RPMI8226 (cell line): ENCODE results near the gene RNF130.
"Not testable (repeated sequence)": the region's sequence is repeated elsewhere in the genome, so short reads cannot be mapped to it uniquely, and the experiment has no call there.

ENCODE experiments used
- DNase-seq: peaks from one replicate; pipeline ENCODE4 v3.0.0-alpha.2; 2015

Gene RNF130

DNA sequence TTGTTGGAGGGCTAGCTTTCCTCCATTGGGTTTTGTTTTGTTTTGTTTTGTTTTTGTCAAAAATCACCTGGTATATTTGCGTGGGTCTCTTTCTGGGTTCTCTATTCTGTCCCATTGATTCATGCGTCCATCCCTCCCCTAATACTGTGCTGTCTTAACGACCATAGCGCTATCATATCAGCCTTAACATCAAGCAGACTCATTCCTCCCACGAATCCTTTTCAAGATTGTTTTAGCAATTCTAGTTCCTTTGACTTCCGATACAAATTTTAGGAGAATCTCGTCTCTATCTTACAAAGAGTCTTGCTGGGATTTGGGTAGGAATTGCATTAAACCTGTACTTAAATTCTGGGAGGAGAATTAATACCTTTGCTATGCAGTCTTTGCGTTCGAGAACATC lies 31.1 kb upstream of the RNF130 start:
- DNase-seq: no peak

GRCh38 chr5:180101451-180102105 lies 30.0 kb upstream of the RNF130 start:
- no peak for DNase-seq

DNA sequence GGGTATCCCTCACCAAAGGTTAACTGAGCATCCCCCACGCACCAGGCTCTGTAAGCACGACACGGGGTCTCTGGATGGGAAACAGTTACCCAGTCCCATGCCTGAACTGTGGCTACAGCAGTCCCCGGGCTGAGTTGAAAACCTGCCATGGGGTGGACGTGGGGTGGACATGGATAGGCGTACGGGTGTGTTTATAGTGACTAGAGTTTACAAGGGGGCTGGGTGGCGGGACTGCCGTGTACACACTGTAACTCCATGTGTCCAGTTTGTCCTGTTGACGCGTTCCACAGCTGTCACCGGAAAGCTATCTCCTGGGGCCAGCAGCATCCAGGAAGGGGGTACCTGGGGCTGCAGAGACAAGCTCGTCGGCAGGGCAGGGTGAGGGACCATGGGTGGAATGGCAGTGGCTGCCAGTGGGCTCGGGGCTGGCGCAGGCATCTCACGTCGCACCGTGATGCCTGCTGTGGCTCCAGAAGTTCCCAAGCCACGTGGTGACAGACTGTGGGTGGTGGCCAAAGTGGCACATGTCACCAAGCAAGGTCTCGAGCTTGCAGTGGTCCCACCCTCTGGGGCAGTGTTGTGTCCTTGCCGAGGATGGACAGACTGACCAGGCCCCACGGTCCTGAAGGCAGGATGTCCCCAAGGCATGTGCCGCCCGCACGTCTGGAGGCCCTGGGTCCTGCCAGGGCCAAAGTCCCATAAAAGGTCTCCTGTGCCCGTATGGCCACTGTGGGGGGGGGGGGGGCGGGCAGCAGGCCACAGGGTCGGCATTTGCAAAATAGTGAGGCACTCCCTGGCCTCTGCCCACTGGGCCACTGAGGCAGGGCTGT lies 29.3 kb upstream of the RNF130 start:
- no peak for DNase-seq

GRCh38 chr5:180099733-180100611 lies 28.4 kb upstream of the RNF130 start:
- DNase-seq: no peak

- no peak for DNase-seq
Measured at GRCh38 chr5:180098991-180099732, 27.6 kb upstream of the RNF130 start.

- DNase-seq: no peak
Measured at GRCh38 chr5:180098526-180098925, 27.0 kb upstream of the RNF130 start.

GRCh38 chr5:180097926-180098325 lies 26.4 kb upstream of the RNF130 start:
- DNase-seq: no peak

GRCh38 chr5:180097163-180097894 lies 25.8 kb upstream of the RNF130 start:
- no peak for DNase-seq

DNA sequence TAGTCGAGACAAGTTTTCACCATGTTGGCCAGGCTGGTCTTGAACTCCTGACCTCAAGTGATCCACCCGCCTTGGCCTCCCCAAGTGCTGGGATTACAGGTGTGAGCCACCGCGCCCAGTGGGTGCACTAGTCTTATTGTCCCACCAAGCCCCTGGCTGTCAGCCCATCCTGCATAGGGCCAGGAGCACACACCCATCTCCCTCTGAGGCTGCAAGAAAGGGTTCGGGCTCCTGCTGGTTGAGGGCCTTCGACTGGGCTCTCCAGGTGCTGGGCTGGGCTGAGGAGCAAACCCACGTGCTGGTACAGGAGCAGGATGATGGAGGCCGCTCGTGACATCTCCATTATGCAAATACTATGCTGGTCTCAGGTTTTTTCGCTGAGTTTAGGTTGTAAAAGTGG lies 25.1 kb upstream of the RNF130 start:
- DNase-seq: no peak

DNA sequence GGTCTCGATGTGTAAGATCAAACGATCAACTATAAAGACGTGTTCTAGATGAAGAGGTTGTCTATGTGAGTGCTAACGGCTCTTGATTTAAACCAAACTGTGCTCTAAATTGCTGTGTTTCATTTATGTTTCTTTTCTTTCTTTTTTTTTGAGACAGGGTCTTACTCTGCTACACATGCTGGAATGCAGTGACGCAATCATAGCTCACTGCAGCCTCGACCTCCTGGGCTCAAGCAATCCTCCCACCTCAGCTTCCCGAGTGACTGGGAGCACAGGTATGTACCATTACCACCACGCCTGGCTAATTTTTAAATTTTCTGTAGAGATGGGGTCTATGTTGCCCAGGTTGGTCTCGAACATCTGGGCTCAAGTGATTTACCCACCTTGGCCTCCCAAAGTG lies 24.0 kb upstream of the RNF130 start:
- DNase-seq: no peak

- DNase-seq: no peak
Measured at GRCh38 chr5:180093651-180094382, 22.3 kb upstream of the RNF130 start.

GRCh38 chr5:180093241-180093640 lies 21.7 kb upstream of the RNF130 start:
- no peak for DNase-seq

GRCh38 chr5:180090769-180091546 lies 19.4 kb upstream of the RNF130 start:
- peak; percentile 43 for DNase-seq

- peak; percentile 38 for DNase-seq
Measured at GRCh38 chr5:180090098-180090768, 18.7 kb upstream of the RNF130 start.

GRCh38 chr5:180089628-180090027 lies 18.1 kb upstream of the RNF130 start:
- DNase-seq: not testable (repeated sequence)

DNA sequence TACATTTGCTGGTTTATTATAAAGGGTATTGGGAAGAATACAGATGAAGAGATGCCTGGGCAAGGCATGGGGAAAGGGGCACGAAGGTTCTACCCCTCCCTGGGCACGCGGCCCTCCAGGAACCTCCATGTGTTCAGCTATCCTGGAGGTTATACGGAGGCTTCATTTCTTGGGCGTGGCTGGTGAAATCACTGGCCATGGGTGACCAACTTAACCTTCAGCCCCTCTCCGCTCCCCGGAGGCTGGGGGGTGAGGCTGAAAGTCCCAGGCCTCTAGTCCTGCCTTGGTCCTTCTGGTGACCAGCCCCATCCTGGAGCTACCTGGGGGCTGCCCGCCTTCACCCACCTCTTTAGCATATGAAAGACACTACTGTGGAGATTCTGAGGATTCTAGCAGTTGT lies 17.0 kb upstream of the RNF130 start:
- no peak for DNase-seq

DNA sequence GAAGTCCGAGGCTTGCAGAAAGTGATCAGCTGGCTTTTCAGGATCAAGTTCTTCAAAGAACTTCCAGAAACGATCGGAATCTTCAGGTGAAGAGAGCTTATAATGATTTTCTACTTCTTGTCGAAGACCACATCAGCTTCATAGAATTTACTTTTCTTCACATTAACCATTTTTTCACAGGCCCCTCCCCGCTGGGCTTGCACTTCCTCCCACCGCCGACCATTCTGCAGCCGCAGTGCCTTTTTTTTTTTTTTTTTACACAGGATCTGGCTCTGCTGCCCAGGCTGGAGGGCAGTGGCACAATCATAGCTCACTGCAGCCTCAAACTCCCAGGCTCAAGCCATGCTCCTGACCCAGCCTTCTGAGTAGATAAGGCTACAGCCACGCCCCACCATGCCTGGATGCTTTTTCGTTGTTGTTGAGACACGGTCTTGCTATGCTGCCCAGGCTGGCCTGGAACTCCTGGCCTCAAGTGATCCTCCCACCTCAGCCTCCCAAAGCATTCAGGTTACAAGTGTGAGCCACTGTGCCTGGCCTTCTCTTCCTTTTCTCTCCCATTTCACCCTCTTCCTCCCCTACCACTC lies 15.3 kb upstream of the RNF130 start:
- no peak for DNase-seq

- DNase-seq: no peak
Measured at GRCh38 chr5:180085837-180086236, 14.3 kb upstream of the RNF130 start.
